Fibroblast of lung (primary cell): Measurements from ENCODE around the gene AIMP1. TPM values are rescaled to one million over a fixed set of nuclear protein-coding genes. Genes with fewer than 3 reads are reported as not detected.

Experiments
- DNase-seq, 2 donors: peaks; one replicate each; pipeline versions ENCODE4 v3.0.0 to v3.0.0-alpha.2; 2010; ENCODE audit warnings: low read depth in 2 of 2
- H2AFZ ChIP-seq: 2 replicates; pipeline ENCODE4 v1.5.1; 2012; ENCODE audit warnings: low read length, control low read depth, inconsistent platforms
- H3K27ac ChIP-seq: 2 replicates; pipeline ENCODE4 v1.5.1; 2011; ENCODE audit warnings: low read length, control low read depth; ENCODE audit not compliant: insufficient read depth
- H3K27me3 ChIP-seq: 2 replicates; pipeline ENCODE4 v1.5.1; 2011; ENCODE audit warnings: mild to moderate bottlenecking, low read length; ENCODE audit not compliant: control insufficient read depth, insufficient read depth
- H3K36me3 ChIP-seq: 2 replicates; pipeline ENCODE4 v1.5.1; 2011; ENCODE audit warnings: low read length; ENCODE audit not compliant: control insufficient read depth, insufficient read depth
- H3K4me1 ChIP-seq: 2 replicates; pipeline ENCODE4 v1.5.1; 2011; ENCODE audit warnings: low read length; ENCODE audit not compliant: control insufficient read depth, insufficient read depth; ENCODE audit errors: extremely low read depth
- H3K4me2 ChIP-seq: 2 replicates; pipeline ENCODE4 v1.5.1; 2011; ENCODE audit warnings: low read length, control low read depth; ENCODE audit not compliant: insufficient read depth; ENCODE audit errors: extremely low read depth
- H3K4me3 ChIP-seq, 4 experiments: fragments of 200-600 bp in 1 of 4; sonication (generic) in 1 of 4; replicated peaks in 1 of 4; 2 replicates each; pipeline ENCODE4 v1.5.1; 2011 to 2016; ENCODE audit warnings: low read length in 4 of 4, low read depth in 3 of 4, mild to moderate bottlenecking in 3 of 4, control low read depth in 2 of 4, inconsistent platforms in 1 of 4, mixed read lengths in 1 of 4; ENCODE audit not compliant: insufficient read depth in 1 of 4; ENCODE audit errors: control extremely low read depth in 1 of 4
- H3K79me2 ChIP-seq: 2 replicates; pipeline ENCODE4 v1.5.1; 2012; ENCODE audit warnings: mild to moderate bottlenecking, low read length, inconsistent platforms; ENCODE audit not compliant: control insufficient read depth, insufficient read depth
- H3K9ac ChIP-seq: 2 replicates; pipeline ENCODE4 v1.5.1; 2011; ENCODE audit warnings: mild to moderate bottlenecking, low read length, control low read depth; ENCODE audit not compliant: insufficient read depth
- H3K9me3 ChIP-seq: 2 replicates; pipeline ENCODE4 v1.5.1; 2012; ENCODE audit warnings: low read depth, low read length; ENCODE audit not compliant: control insufficient read depth, insufficient read depth
- H4K20me1 ChIP-seq: 2 replicates; pipeline ENCODE4 v1.5.1; 2011; ENCODE audit warnings: low read length; ENCODE audit not compliant: control insufficient read depth, insufficient read depth; ENCODE audit errors: extremely low read depth
- EZH2 ChIP-seq: IDR thresholded peaks from 2 replicates; pipeline ENCODE4 v1.5.1; 2012; ENCODE audit warnings: low read length, control low read depth, mild to moderate bottlenecking; ENCODE audit errors: missing control alignments
- polyA plus RNA-seq, 2 donors: library from polyadenylated mRNA; depleted of rRNA in 1 of 2; stranded (reverse) in 1 of 2; unstranded in 1 of 2; fragments of >200 nt; gene quantifications; 2 replicates each; pipeline ENCODE4 v1.2.1, GENCODE V29; 2011 to 2012; ENCODE audit warnings: missing spikeins in 1 of 2
- total RNA-seq: library from RNA; depleted of rRNA; stranded (reverse); fragments of >200 nt; gene quantifications from 2 replicates; pipeline ENCODE4 v1.2.1, GENCODE V29; 2014
- TF ChIP-seq, protein P1 (sequence below), 2 donors: IDR thresholded peaks in 1 of 2; conservative IDR thresholded peaks in 1 of 2; 1 replicate in 1 of 2; 2 replicates in 1 of 2; pipeline ENCODE4 v1.5.1; 2011 to 2012; ENCODE audit warnings: low read length in 2 of 2, control low read depth in 1 of 2, inconsistent platforms in 1 of 2, low read depth in 1 of 2, mild to moderate bottlenecking in 1 of 2

AIMP1 gene
- total and polyA plus RNA-seq, 2 donors (not counting 1 experiment from before 2014, with no cell fraction given) = 28.2 to 48.4 TPM

- TF ChIP-seq EZH2 = no peak
- TF ChIP-seq, protein P1, sequence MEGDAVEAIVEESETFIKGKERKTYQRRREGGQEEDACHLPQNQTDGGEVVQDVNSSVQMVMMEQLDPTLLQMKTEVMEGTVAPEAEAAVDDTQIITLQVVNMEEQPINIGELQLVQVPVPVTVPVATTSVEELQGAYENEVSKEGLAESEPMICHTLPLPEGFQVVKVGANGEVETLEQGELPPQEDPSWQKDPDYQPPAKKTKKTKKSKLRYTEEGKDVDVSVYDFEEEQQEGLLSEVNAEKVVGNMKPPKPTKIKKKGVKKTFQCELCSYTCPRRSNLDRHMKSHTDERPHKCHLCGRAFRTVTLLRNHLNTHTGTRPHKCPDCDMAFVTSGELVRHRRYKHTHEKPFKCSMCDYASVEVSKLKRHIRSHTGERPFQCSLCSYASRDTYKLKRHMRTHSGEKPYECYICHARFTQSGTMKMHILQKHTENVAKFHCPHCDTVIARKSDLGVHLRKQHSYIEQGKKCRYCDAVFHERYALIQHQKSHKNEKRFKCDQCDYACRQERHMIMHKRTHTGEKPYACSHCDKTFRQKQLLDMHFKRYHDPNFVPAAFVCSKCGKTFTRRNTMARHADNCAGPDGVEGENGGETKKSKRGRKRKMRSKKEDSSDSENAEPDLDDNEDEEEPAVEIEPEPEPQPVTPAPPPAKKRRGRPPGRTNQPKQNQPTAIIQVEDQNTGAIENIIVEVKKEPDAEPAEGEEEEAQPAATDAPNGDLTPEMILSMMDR (conservative IDR thresholded peaks at IDR 0.05 in 1 of 2, IDR thresholded peaks at IDR 0.05 in 1 of 2; ENCODE audit: low read depth in 1 of 2, low read length in 2 of 2) = no peak
- no peaks in the 10 kb centered on the region for H4K20me1 ChIP-seq
- no peaks in the 10 kb centered on the region for H3K27me3 ChIP-seq
- H3K4me2 ChIP-seq = no peak overlapping the region
- no peaks in the 10 kb centered on the region for H3K9me3 ChIP-seq
- H3K4me3 ChIP-seq = no peak overlapping the region
- H3K36me3 ChIP-seq = no peaks in the 10 kb centered on the region
- H3K27ac ChIP-seq = no peak overlapping the region
- no peak overlapping the region for H2AFZ ChIP-seq
- no peaks in the 10 kb centered on the region for H3K79me2 ChIP-seq
- no peak overlapping the region for H3K9ac ChIP-seq
- DNase-seq = no peak
- no peaks in the 10 kb centered on the region for H3K4me1 ChIP-seq
Measured at GRCh38 chr4:106351016-106351415, 34.7 kb downstream of the AIMP1 start.

GRCh38 chr4:106353786-106354185 lies 37.4 kb downstream of the AIMP1 start:
- Histone ChIP-seq H3K4me3 (no peak overlapping the region), H3K36me3 (no peaks in the 10 kb centered on the region), H4K20me1 (no peaks in the 10 kb centered on the region), H3K79me2 (no peaks in the 10 kb centered on the region), H3K27me3 (no peaks in the 10 kb centered on the region), H3K9me3 (no peaks in the 10 kb centered on the region), H3K27ac (no peak overlapping the region), H2AFZ (no peak overlapping the region), H3K9ac (no peak overlapping the region), H3K4me2 (no peak overlapping the region), H3K4me1 (no peaks in the 10 kb centered on the region)
- no peak for DNase-seq
- TF ChIP-seq, protein P1 (conservative IDR thresholded peaks at IDR 0.05 in 1 of 2, IDR thresholded peaks at IDR 0.05 in 1 of 2; ENCODE audit: low read depth in 1 of 2, low read length in 2 of 2) = no peak
- TF ChIP-seq EZH2 = no peak

GRCh38 chr4:106355193-106355592 lies 38.8 kb downstream of the AIMP1 start:
- Histone ChIP-seq H3K27ac (no peak overlapping the region), H3K4me3 (peak overlapping the region in 1 of 4 experiments; percentile 34), H3K4me1 (peaks cover 3% of the 10 kb centered on the region), H3K4me2 (peak overlapping the region; percentile 58), H3K9me3 (no peaks in the 10 kb centered on the region), H3K9ac (no peak overlapping the region), H3K79me2 (no peaks in the 10 kb centered on the region), H4K20me1 (no peaks in the 10 kb centered on the region), H3K27me3 (no peaks in the 10 kb centered on the region), H2AFZ (peak overlapping the region; percentile 29), H3K36me3 (no peaks in the 10 kb centered on the region)
- TF ChIP-seq, protein P1 (conservative IDR thresholded peaks at IDR 0.05 in 1 of 2, IDR thresholded peaks at IDR 0.05 in 1 of 2; ENCODE audit: low read depth in 1 of 2, low read length in 2 of 2) = no peak
- DNase-seq = no peak
